22Rv1 (cell line): ENCODE data around the gene DCAF7.

ENCODE experiments used
- CTCF ChIP-seq: fragments of 450-650 bp; IDR thresholded peaks from 2 replicates; pipeline ENCODE4 v1.5.1; 2017; ENCODE audit warnings: mild to moderate bottlenecking
- ZFX ChIP-seq: fragments of 450-650 bp; IDR thresholded peaks from 2 replicates; pipeline ENCODE4 v1.6.1; 2017; ENCODE audit warnings: antibody characterized with exemption, borderline replicate concordance

DNA sequence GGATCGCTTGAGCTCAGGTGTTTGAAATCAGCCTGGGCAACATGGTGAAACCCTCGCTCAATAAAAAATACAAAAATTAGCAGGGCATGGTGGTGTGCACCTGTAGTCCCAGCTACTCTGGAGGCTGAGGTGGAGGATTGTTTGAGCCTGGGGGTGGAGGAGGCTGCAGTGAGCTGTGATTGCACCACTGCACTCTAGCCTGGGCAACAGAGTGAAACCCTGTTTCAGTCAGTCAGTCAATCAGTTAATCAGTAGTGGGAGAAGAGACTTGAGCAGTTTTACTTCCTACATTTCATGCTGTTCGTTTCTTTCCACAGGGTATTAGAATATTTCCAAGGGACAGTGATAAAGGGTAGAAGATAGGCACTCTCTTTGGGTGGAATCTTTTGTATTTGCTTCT is 80.8 kb downstream of the DCAF7 start:
- TF ChIP-seq CTCF (no peak), ZFX (no peak)
